Neuron (in vitro differentiated cells): ENCODE measurements around the gene AQP10.
"Not testable (repeated sequence)": the region's sequence is repeated elsewhere in the genome, so short reads cannot be mapped to it uniquely, and the experiment has no call there.

Source experiments
- H2AFZ ChIP-seq: one replicate; pipeline ENCODE4 v1.6.1; 2013; ENCODE audit warnings: low read depth, mild to moderate bottlenecking, inconsistent platforms, low read length, moderate library complexity
- H3K27me3 ChIP-seq: one replicate; pipeline ENCODE4 v1.6.1; 2013; ENCODE audit warnings: low read length; ENCODE audit not compliant: insufficient read depth
- H3K36me3 ChIP-seq: one replicate; pipeline ENCODE4 v1.6.1; 2013; ENCODE audit warnings: low read length; ENCODE audit not compliant: insufficient read depth
- H3K4me1 ChIP-seq: one replicate; pipeline ENCODE4 v1.6.1; 2013; ENCODE audit warnings: low read length; ENCODE audit not compliant: insufficient read depth
- H3K4me3 ChIP-seq: 2 replicates; pipeline ENCODE4 v1.5.1; 2013; ENCODE audit warnings: mild to moderate bottlenecking, low read length, moderate library complexity
- H3K9me3 ChIP-seq: one replicate; pipeline ENCODE4 v1.6.1; 2013; ENCODE audit warnings: low read length

The AQP10 gene

GRCh38 chr1:154309136-154309535 is 11.8 kb upstream of the AQP10 start:
- not testable (repeated sequence) for H3K36me3 ChIP-seq, H3K27me3 ChIP-seq, H2AFZ ChIP-seq, H3K4me1 ChIP-seq, H3K9me3 ChIP-seq, H3K4me3 ChIP-seq

- not testable (repeated sequence) for H3K36me3 ChIP-seq, H2AFZ ChIP-seq, H3K27me3 ChIP-seq, H3K4me3 ChIP-seq, H3K9me3 ChIP-seq, H3K4me1 ChIP-seq
These were observed 8.4 kb upstream of the AQP10 start for GRCh38 chr1:154312229-154313065.

GRCh38 chr1:154313066-154313356 is 7.9 kb upstream of the AQP10 start:
- H3K9me3 ChIP-seq: peaks cover 2% of the 10 kb centered on the region
- no peaks in the 10 kb centered on the region for H3K4me1 ChIP-seq
- no peak overlapping the region for H2AFZ ChIP-seq
- no peaks in the 10 kb centered on the region for H3K36me3 ChIP-seq
- no peak overlapping the region for H3K4me3 ChIP-seq
- H3K27me3 ChIP-seq: no peaks in the 10 kb centered on the region

- not testable (repeated sequence) for H3K4me1 ChIP-seq, H3K9me3 ChIP-seq, H2AFZ ChIP-seq, H3K4me3 ChIP-seq, H3K36me3 ChIP-seq, H3K27me3 ChIP-seq
These were observed 6.7 kb upstream of the AQP10 start for GRCh38 chr1:154314226-154314625.

GRCh38 chr1:154316704-154317103 is 4.2 kb upstream of the AQP10 start:
- Histone ChIP-seq H3K27me3 (no peaks in the 10 kb centered on the region), H3K36me3 (no peaks in the 10 kb centered on the region)

GRCh38 chr1:154318386-154318785 is 2.5 kb upstream of the AQP10 start:
- Histone ChIP-seq H2AFZ (no peak overlapping the region), H3K4me1 (no peaks in the 10 kb centered on the region), H3K27me3 (peaks cover 5% of the 10 kb centered on the region), H3K9me3 (peaks cover 2% of the 10 kb centered on the region), H3K4me3 (no peak overlapping the region), H3K36me3 (no peaks in the 10 kb centered on the region)

More at GRCh38 chr1:154316704-154317103, 4.2 kb upstream of the AQP10 start:
- Histone ChIP-seq H3K4me3 (no peak overlapping the region), H3K9me3 (peaks cover 2% of the 10 kb centered on the region), H2AFZ (no peak overlapping the region), H3K4me1 (no peaks in the 10 kb centered on the region)

- not testable (repeated sequence) for H3K27me3 ChIP-seq, H2AFZ ChIP-seq, H3K4me1 ChIP-seq, H3K4me3 ChIP-seq, H3K36me3 ChIP-seq, H3K9me3 ChIP-seq
These were observed 679 bp downstream of the AQP10 start for GRCh38 chr1:154321609-154321934.

GRCh38 chr1:154323493-154323892 is 2.6 kb downstream of the AQP10 start:
- Histone ChIP-seq H3K9me3 (no peaks in the 10 kb centered on the region), H3K4me1 (peaks cover 17% of the 10 kb centered on the region), H3K36me3 (no peaks in the 10 kb centered on the region), H3K4me3 (no peak overlapping the region), H2AFZ (no peak overlapping the region), H3K27me3 (peaks cover 9% of the 10 kb centered on the region)

GRCh38 chr1:154324241-154324640 is 3.3 kb downstream of the AQP10 start:
- no peaks in the 10 kb centered on the region for H3K9me3 ChIP-seq
- peaks cover 9% of the 10 kb centered on the region for H3K27me3 ChIP-seq
- peaks cover 17% of the 10 kb centered on the region for H3K4me1 ChIP-seq
- peak overlapping the region; percentile 95 for H3K4me3 ChIP-seq
- H2AFZ ChIP-seq: peak overlapping the region; percentile 94
- H3K36me3 ChIP-seq: no peaks in the 10 kb centered on the region

GRCh38 chr1:154324669-154325582 is 4.0 kb downstream of the AQP10 start, which contains the start of gene ATP8B2:
Gene ATP8B2, plus strand, starts transcription at chr1:154325525. Its CDS starts 2,617 bp downstream, at chr1:154328142.
- Histone ChIP-seq H3K9me3 (no peaks in the 10 kb centered on the region), H3K27me3 (peaks cover 9% of the 10 kb centered on the region), H3K4me1 (peaks cover 22% of the 10 kb centered on the region), H2AFZ (peak within 1 kb of the TSS; percentile 94), H3K4me3 (peak within 1 kb of the TSS; percentile 95), H3K36me3 (peaks cover under 1% of the 10 kb centered on the region)

- Histone ChIP-seq H3K27me3 (peaks cover 9% of the 10 kb centered on the region), H3K4me3 (peak overlapping the region; percentile 95), H2AFZ (peak overlapping the region; percentile 90), H3K9me3 (no peaks in the 10 kb centered on the region), H3K36me3 (peaks cover 10% of the 10 kb centered on the region), H3K4me1 (peaks cover 26% of the 10 kb centered on the region)
These were observed 5.0 kb downstream of the AQP10 start for GRCh38 chr1:154325583-154326545.

- Histone ChIP-seq H3K4me3 (peak overlapping the region; percentile 95), H3K9me3 (no peaks in the 10 kb centered on the region), H3K36me3 (peaks cover 19% of the 10 kb centered on the region), H3K27me3 (peaks cover 9% of the 10 kb centered on the region), H3K4me1 (peaks cover 26% of the 10 kb centered on the region), H2AFZ (no peak overlapping the region)
These were observed 5.9 kb downstream of the AQP10 start for GRCh38 chr1:154326546-154327465.
